Measurements from ENCODE around the gene ACAP1.

ACAP1 gene

DNA sequence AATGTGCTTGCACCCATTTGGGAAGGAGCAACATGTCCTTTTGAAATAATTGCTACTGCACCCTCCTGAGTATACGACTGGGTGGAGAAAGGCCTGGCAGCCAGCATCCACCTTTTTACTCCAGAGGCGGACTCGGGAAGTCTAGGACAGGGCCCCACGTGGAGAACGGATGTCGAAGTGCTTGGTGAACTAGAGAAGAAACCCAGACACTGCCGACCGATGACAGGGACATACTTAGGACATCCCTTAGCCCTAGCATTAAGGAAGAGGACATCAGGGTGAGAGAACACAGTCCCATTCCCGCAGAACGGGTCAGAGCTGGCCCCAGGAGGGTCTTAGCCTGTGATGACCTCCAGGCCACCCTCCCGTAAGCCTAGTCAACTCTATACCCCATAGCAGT lies 45.6 kb upstream of the ACAP1 start:
- H3K4me3 ChIP-seq (ENCODE audit: low read length) = no peak overlapping the region
- no peaks in the 10 kb centered on the region for H3K9me3 ChIP-seq (ENCODE audit: insufficient read depth, low read length)
- no peaks in the 10 kb centered on the region for H3K27me3 ChIP-seq (ENCODE audit: low read depth, low read length)
- no peaks in the 10 kb centered on the region for H4K20me1 ChIP-seq (ENCODE audit: insufficient read depth, low read length)
- H3K27ac ChIP-seq (ENCODE audit: low read length) = no peak overlapping the region
- no peak overlapping the region for H2AFZ ChIP-seq (ENCODE audit: low read depth, low read length)
- H3K4me1 ChIP-seq (ENCODE audit: low read length) = no peaks in the 10 kb centered on the region
- no peak overlapping the region for H3K9ac ChIP-seq (ENCODE audit: low read length)
- no peaks in the 10 kb centered on the region for H3K36me3 ChIP-seq (replicated peaks; ENCODE audit: low read depth, low read length)
- H3K79me2 ChIP-seq (ENCODE audit: low read length) = no peaks in the 10 kb centered on the region
- H3K4me2 ChIP-seq (ENCODE audit: low read length) = no peak overlapping the region
- no peak for TF ChIP-seq EZH2phosphoT487 (IDR thresholded peaks at IDR 0.05; ENCODE audit: low read depth)
- TF ChIP-seq, protein P1, sequence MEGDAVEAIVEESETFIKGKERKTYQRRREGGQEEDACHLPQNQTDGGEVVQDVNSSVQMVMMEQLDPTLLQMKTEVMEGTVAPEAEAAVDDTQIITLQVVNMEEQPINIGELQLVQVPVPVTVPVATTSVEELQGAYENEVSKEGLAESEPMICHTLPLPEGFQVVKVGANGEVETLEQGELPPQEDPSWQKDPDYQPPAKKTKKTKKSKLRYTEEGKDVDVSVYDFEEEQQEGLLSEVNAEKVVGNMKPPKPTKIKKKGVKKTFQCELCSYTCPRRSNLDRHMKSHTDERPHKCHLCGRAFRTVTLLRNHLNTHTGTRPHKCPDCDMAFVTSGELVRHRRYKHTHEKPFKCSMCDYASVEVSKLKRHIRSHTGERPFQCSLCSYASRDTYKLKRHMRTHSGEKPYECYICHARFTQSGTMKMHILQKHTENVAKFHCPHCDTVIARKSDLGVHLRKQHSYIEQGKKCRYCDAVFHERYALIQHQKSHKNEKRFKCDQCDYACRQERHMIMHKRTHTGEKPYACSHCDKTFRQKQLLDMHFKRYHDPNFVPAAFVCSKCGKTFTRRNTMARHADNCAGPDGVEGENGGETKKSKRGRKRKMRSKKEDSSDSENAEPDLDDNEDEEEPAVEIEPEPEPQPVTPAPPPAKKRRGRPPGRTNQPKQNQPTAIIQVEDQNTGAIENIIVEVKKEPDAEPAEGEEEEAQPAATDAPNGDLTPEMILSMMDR (IDR thresholded peaks at IDR 0.05; ENCODE audit: low read depth, low read length) = no peak

DNA sequence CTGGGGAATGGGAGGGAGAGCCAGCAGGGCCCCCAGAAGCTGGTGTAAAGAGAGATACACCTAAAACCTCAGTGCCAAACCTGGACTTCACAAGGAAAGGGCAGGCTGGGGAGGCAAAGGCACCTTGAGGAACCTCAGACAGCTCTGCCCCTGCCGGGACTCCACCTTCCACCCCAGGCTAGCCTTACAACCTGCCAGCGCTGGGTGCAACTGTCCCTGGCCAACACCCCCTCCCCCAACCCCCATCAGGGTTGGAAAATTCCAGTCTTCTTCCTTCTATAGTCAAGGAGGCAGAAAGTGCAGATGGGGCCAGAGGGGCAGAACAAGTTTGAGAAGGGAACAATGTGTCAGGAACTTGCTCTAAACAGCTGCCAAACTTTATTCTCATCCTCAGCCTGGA lies 44.1 kb upstream of the ACAP1 start:
- Histone ChIP-seq H3K27me3 (ENCODE audit: low read depth, low read length) (no peaks in the 10 kb centered on the region), H4K20me1 (ENCODE audit: insufficient read depth, low read length) (no peaks in the 10 kb centered on the region), H3K4me3 (ENCODE audit: low read length) (no peak overlapping the region), H2AFZ (ENCODE audit: low read depth, low read length) (no peak overlapping the region), H3K4me1 (ENCODE audit: low read length) (peaks cover 2% of the 10 kb centered on the region; the same call in 1 of the 2 replicates), H3K9ac (ENCODE audit: low read length) (no peak overlapping the region), H3K4me2 (ENCODE audit: low read length) (no peak overlapping the region), H3K27ac (ENCODE audit: low read length) (no peak overlapping the region), H3K36me3 (replicated peaks; ENCODE audit: low read depth, low read length) (no peaks in the 10 kb centered on the region), H3K79me2 (ENCODE audit: low read length) (no peaks in the 10 kb centered on the region), H3K9me3 (ENCODE audit: insufficient read depth, low read length) (no peaks in the 10 kb centered on the region)
- no peak for TF ChIP-seq EZH2phosphoT487 (IDR thresholded peaks at IDR 0.05; ENCODE audit: low read depth)
- TF ChIP-seq, protein P1 (IDR thresholded peaks at IDR 0.05; ENCODE audit: low read depth, low read length) = no peak

DNA sequence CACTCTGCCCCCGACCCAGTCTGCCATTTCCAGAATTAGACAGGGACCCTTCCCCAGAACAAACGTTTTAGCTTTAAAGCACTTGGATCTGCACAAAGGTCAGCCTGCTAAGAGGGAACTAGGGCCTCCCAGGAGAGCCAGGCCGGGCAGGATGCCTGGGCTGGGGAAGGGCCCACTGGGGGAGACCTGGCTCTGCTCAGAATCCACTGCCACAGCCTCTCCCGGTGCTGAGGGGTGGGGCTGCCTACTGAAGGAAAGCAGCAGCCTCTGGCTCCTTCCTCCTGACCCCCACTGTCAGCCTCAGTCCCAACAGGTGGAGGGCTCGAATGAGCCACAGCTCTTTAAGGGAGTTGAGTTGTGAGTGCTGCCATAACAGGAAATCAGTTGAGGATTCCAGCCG lies 43.6 kb upstream of the ACAP1 start:
- H3K27me3 ChIP-seq (ENCODE audit: low read depth, low read length) = no peaks in the 10 kb centered on the region
- no peaks in the 10 kb centered on the region for H3K36me3 ChIP-seq (replicated peaks; ENCODE audit: low read depth, low read length)
- TF ChIP-seq, protein P1 (IDR thresholded peaks at IDR 0.05; ENCODE audit: low read depth, low read length) = no peak
- no peak for TF ChIP-seq EZH2phosphoT487 (IDR thresholded peaks at IDR 0.05; ENCODE audit: low read depth)
- no peak overlapping the region for H3K27ac ChIP-seq (ENCODE audit: low read length)
- no peaks in the 10 kb centered on the region for H3K9me3 ChIP-seq (ENCODE audit: insufficient read depth, low read length)
- H3K9ac ChIP-seq (ENCODE audit: low read length) = no peak overlapping the region
- no peaks in the 10 kb centered on the region for H4K20me1 ChIP-seq (ENCODE audit: insufficient read depth, low read length)
- peaks cover 2% of the 10 kb centered on the region; the same call in 1 of the 2 replicates for H3K4me1 ChIP-seq (ENCODE audit: low read length)
- H3K79me2 ChIP-seq (ENCODE audit: low read length) = no peaks in the 10 kb centered on the region
- no peak overlapping the region for H3K4me2 ChIP-seq (ENCODE audit: low read length)
- no peak overlapping the region for H2AFZ ChIP-seq (ENCODE audit: low read depth, low read length)
- no peak overlapping the region for H3K4me3 ChIP-seq (ENCODE audit: low read length)

DNA sequence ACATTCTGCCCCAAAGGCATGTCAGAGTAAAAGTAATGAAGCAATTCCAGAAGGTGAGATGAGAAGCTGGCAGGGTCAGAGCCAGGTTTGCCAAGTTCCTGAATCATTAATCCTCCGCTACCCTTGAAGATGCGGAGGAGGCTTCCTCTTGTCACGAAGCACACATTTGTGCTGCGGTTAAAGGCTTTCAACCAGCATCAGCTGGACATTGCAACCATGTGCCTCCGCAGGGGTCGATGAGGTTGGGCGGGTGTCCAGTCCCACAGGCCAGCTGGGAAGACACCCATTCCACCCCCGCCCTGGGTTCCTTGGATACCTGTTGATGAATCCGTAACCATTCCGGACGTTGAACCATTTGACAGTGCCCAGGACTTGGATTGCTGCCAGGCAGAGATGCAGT lies 43.2 kb upstream of the ACAP1 start:
- Histone ChIP-seq H3K9ac (ENCODE audit: low read length) (no peak overlapping the region), H2AFZ (ENCODE audit: low read depth, low read length) (no peak overlapping the region), H3K4me1 (ENCODE audit: low read length) (peaks cover 2% of the 10 kb centered on the region; the same call in 1 of the 2 replicates), H3K4me3 (ENCODE audit: low read length) (no peak overlapping the region), H3K36me3 (replicated peaks; ENCODE audit: low read depth, low read length) (no peaks in the 10 kb centered on the region), H3K9me3 (ENCODE audit: insufficient read depth, low read length) (no peaks in the 10 kb centered on the region), H3K79me2 (ENCODE audit: low read length) (no peaks in the 10 kb centered on the region), H4K20me1 (ENCODE audit: insufficient read depth, low read length) (no peaks in the 10 kb centered on the region), H3K27me3 (ENCODE audit: low read depth, low read length) (no peaks in the 10 kb centered on the region), H3K27ac (ENCODE audit: low read length) (no peak overlapping the region), H3K4me2 (ENCODE audit: low read length) (no peak overlapping the region)
- no peak for TF ChIP-seq EZH2phosphoT487 (IDR thresholded peaks at IDR 0.05; ENCODE audit: low read depth)
- TF ChIP-seq, protein P1 (IDR thresholded peaks at IDR 0.05; ENCODE audit: low read depth, low read length) = no peak
